GM21619 (cell line): ENCODE results near the gene UPF1.

Experiments
- ATAC-seq: cut with Tn5 transposase; IDR thresholded peaks from one replicate; pipeline ENCODE4 v1.9.1; 2021; ENCODE audit not compliant: unreplicated experiment

UPF1 gene

GRCh38 chr19:18831524-18832305 is at the start of gene UPF1:
Gene UPF1, plus strand, starts transcription at chr19:18831959. Its CDS starts 251 bp downstream, at chr19:18832210.
- ATAC-seq: peak; percentile 59

- no peak for ATAC-seq
Observed at GRCh38 chr19:18782559-18783225, 49.1 kb upstream of the UPF1 start.

- ATAC-seq: no peak
Observed at GRCh38 chr19:18783958-18784785, 47.6 kb upstream of the UPF1 start.

- ATAC-seq: no peak
Observed at GRCh38 chr19:18784786-18785120, 47.0 kb upstream of the UPF1 start.

- no peak for ATAC-seq
Observed at GRCh38 chr19:18785179-18786124, 46.3 kb upstream of the UPF1 start.

GRCh38 chr19:18788529-18789421 is 43.0 kb upstream of the UPF1 start:
- ATAC-seq: no peak

- ATAC-seq: no peak
Observed at GRCh38 chr19:18789422-18789869, 42.3 kb upstream of the UPF1 start.

GRCh38 chr19:18789883-18790565 is 41.7 kb upstream of the UPF1 start:
- ATAC-seq: no peak

GRCh38 chr19:18790566-18791314 is 41.0 kb upstream of the UPF1 start, which contains the start of gene COMP:
Gene COMP, minus strand, starts transcription at chr19:18791305. Its CDS starts 36 bp downstream, at chr19:18791269.
- no peak for ATAC-seq

- ATAC-seq: no peak
Observed at GRCh38 chr19:18791315-18791678, 40.5 kb upstream of the UPF1 start.

- ATAC-seq: no peak
Observed at GRCh38 chr19:18792661-18793060, 39.1 kb upstream of the UPF1 start.

- no peak for ATAC-seq
Observed at GRCh38 chr19:18793144-18794028, 38.4 kb upstream of the UPF1 start.

- ATAC-seq: no peak
Observed at GRCh38 chr19:18794029-18794313, 37.8 kb upstream of the UPF1 start.

- no peak for ATAC-seq
Observed at GRCh38 chr19:18794692-18795091, 37.1 kb upstream of the UPF1 start.

- no peak for ATAC-seq
Observed at GRCh38 chr19:18795540-18795939, 36.2 kb upstream of the UPF1 start.

GRCh38 chr19:18796239-18796638 is 35.5 kb upstream of the UPF1 start:
- ATAC-seq: no peak
